ENCODE results near the gene AGBL5.

AGBL5 gene

DNA sequence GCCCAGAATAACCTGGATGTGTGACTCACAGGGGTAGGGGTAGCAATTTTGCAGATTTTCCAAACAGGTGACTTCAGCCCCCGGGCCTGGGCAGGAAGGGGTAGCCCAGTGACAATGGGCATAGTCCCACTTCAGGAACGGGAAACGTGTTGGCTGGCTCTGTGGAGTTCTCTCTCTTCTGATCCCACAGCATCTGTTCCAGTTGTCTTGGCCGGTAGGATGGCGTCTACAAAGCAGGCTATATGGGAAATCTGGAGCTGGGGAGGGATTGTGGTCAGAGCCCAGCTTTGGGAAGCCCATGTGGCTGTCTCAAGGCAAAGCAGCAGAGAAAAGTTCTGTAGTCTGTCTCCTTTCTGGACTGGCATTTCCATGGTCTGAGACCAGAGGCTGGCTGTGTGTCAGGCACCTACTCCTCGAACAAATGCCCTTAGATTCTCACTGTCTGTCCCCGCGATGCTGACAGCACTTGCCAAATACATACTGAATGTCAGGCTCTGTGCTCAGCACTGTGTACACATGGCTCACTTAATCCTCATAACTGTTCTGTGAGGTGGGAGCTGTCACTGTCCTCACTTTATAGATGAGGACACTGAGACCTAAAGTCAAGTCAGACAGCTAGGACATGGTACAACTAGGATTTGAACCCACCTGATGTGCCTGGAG is 36.6 kb upstream of the AGBL5 start:
- no peak for TF ChIP-seq ZFX (IDR thresholded peaks at IDR 0.05; ENCODE audit: borderline replicate concordance)
- TF ChIP-seq, protein P1, sequence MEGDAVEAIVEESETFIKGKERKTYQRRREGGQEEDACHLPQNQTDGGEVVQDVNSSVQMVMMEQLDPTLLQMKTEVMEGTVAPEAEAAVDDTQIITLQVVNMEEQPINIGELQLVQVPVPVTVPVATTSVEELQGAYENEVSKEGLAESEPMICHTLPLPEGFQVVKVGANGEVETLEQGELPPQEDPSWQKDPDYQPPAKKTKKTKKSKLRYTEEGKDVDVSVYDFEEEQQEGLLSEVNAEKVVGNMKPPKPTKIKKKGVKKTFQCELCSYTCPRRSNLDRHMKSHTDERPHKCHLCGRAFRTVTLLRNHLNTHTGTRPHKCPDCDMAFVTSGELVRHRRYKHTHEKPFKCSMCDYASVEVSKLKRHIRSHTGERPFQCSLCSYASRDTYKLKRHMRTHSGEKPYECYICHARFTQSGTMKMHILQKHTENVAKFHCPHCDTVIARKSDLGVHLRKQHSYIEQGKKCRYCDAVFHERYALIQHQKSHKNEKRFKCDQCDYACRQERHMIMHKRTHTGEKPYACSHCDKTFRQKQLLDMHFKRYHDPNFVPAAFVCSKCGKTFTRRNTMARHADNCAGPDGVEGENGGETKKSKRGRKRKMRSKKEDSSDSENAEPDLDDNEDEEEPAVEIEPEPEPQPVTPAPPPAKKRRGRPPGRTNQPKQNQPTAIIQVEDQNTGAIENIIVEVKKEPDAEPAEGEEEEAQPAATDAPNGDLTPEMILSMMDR (IDR thresholded peaks at IDR 0.05) = no peak
- no peak overlapping the region for H3K27ac ChIP-seq

DNA sequence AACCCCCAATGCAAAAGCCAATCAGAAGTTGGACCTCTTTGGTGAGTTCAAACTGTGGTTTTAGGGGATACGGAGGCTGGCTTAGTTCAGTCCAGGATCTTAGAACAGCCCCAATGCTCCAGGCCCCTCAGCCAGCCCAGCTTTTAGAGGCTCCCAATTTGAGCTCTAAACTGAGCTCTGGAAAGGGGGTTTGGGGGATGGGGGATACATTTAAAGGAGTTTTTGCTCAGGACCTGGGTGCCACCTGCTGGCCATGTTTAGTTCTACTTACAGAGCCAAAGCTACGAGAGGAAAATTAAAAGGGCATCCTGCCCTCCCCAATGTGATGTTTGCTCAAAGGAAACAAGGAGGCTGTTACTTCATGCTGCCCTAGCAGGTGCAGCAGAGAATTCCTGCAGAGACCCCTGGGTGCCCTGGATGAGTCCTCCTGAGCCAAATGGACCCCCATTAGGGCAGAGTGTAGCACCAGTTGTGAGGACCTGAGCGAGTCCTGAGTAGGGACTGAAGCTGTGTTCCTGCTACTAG is 34.6 kb upstream of the AGBL5 start:
- H3K27ac ChIP-seq = no peak overlapping the region

GRCh38 chr2:27018142-27018541 is 33.3 kb upstream of the AGBL5 start:
- H3K27ac ChIP-seq = no peak overlapping the region
- TF ChIP-seq, protein P1 (IDR thresholded peaks at IDR 0.05) = no peak
- TF ChIP-seq ZFX (IDR thresholded peaks at IDR 0.05; ENCODE audit: borderline replicate concordance) = no peak

More for the DNA sequence above, 34.6 kb upstream of the AGBL5 start:
- TF ChIP-seq ZFX (IDR thresholded peaks at IDR 0.05; ENCODE audit: borderline replicate concordance) = no peak
- TF ChIP-seq, protein P1 (IDR thresholded peaks at IDR 0.05) = peak; percentile 79

GRCh38 chr2:27019459-27019858 is 32.0 kb upstream of the AGBL5 start:
- TF ChIP-seq, protein P1 (IDR thresholded peaks at IDR 0.05) = no peak
- no peak for TF ChIP-seq ZFX (IDR thresholded peaks at IDR 0.05; ENCODE audit: borderline replicate concordance)
- H3K27ac ChIP-seq = no peak overlapping the region

GRCh38 chr2:27019931-27020855 is 31.3 kb upstream of the AGBL5 start:
- H3K27ac ChIP-seq = no peak overlapping the region
- TF ChIP-seq, protein P1 (IDR thresholded peaks at IDR 0.05) = no peak
- TF ChIP-seq ZFX (IDR thresholded peaks at IDR 0.05; ENCODE audit: borderline replicate concordance) = no peak

- no peak overlapping the region for H3K27ac ChIP-seq
- TF ChIP-seq, protein P1 (IDR thresholded peaks at IDR 0.05) = no peak
- TF ChIP-seq ZFX (IDR thresholded peaks at IDR 0.05; ENCODE audit: borderline replicate concordance) = no peak
These were observed 30.0 kb upstream of the AGBL5 start for GRCh38 chr2:27021253-27022049.

Measured in 22Rv1 (cell line).